K562 (cell line): ENCODE measurements around the gene ZDHHC14. TPM values are rescaled to one million over a fixed set of nuclear protein-coding genes. Genes with fewer than 3 reads are reported as not detected.

Experiments used
- ATAC-seq: fragments of 200-7000 bp; cut with Tn5 transposase; 3 replicates; pipeline ENCODE4 v1.9.1; 2020; ENCODE audit warnings: moderate library complexity
- BruUV-seq: library from RNA; stranded (reverse); fragments of 400-500 nt; replicated peaks from 2 replicates; lab custom pipeline; 2021; lab: Mats Ljungman, UMichigan
- CTCF ChIA-PET: fragments of 300-600 bp; formaldehyde crosslinking; extraction: SDS; loops from one replicate; lab custom pipeline; 2021; ENCODE audit warnings: low intra/inter-chr PET ratio; lab: Yijun Ruan, JAX
- POLR2A ChIA-PET: fragments of 300-600, 350-650 bp; sonication (Branson Sonifier 250); formaldehyde crosslinking; extraction: SDS; loops from one replicate; lab custom pipeline; 2021; ENCODE audit warnings: antibody characterized with exemption, inconsistent platforms; lab: Yijun Ruan, JAX
- DNase-seq, 4 experiments: peaks; one replicate each; pipeline versions ENCODE4 v3.0.0 to v3.0.0-alpha.2; 2011 to 2018; ENCODE audit warnings: low spot score in 3 of 4, mixed read lengths in 3 of 4; ENCODE audit errors: extremely low read depth in 1 of 4
- FAIRE-seq: peaks from 2 replicates; lab custom pipeline; 2011; peaks lifted over from hg19 to GRCh38; lab: Jason Lieb, UNC
- H2AFZ ChIP-seq: 2 replicates; pipeline ENCODE4 v1.6.0; 2011; ENCODE audit warnings: low read depth, low read length, control low read depth, inconsistent platforms
- H3K27ac ChIP-seq: fragments of 200-600 bp; 3 replicates; pipeline ENCODE4 v1.8.0; 2011; ENCODE audit warnings: low read depth, mild to moderate bottlenecking, control low read depth, inconsistent platforms, low read length, moderate library complexity, mixed read lengths; ENCODE audit errors: extremely low read depth
- H3K27me3 ChIP-seq, 2 experiments: fragments of 300-600 bp in 1 of 2; 2 replicates in 1 of 2; 3 replicates in 1 of 2; pipeline versions ENCODE4 v1.6.0 to v1.8.0; 2011; ENCODE audit warnings: inconsistent platforms in 2 of 2, low read length in 2 of 2, mild to moderate bottlenecking in 1 of 2, mixed read lengths in 1 of 2, moderate library complexity in 1 of 2; ENCODE audit not compliant: control insufficient read depth in 2 of 2, insufficient read depth in 2 of 2
- H3K36me3 ChIP-seq: fragments of 300-600 bp; 3 replicates; pipeline ENCODE4 v1.8.0; 2011; ENCODE audit warnings: mild to moderate bottlenecking, low read length, inconsistent platforms; ENCODE audit not compliant: control insufficient read depth, insufficient read depth
- H3K4me1 ChIP-seq, 2 experiments: fragments of 200-600 bp in 1 of 2; replicated peaks in 1 of 2; 2 replicates in 1 of 2; 3 replicates in 1 of 2; pipeline versions ENCODE4 v1.5.1 to v1.8.0; 2011; ENCODE audit warnings: inconsistent platforms in 2 of 2, low read length in 2 of 2, mild to moderate bottlenecking in 1 of 2, mixed read lengths in 1 of 2, moderate library complexity in 1 of 2; ENCODE audit not compliant: control insufficient read depth in 2 of 2, insufficient read depth in 2 of 2
- H3K4me2 ChIP-seq: 2 replicates; pipeline ENCODE4 v1.6.1; 2011; ENCODE audit warnings: low read length, control low read depth, inconsistent platforms, mixed read lengths; ENCODE audit not compliant: insufficient read depth
- H3K4me3 ChIP-seq: fragments of 200-600 bp; sonication (generic), shearing (Covaris generic); 2 replicates; pipeline ENCODE4 v1.5.1; 2016; ENCODE audit warnings: control low read depth, inconsistent platforms
- H3K79me2 ChIP-seq: fragments of 200-600 bp; 3 replicates; pipeline ENCODE4 v1.8.0; 2011; ENCODE audit warnings: low read length, inconsistent platforms; ENCODE audit not compliant: control insufficient read depth, insufficient read depth
- H3K9ac ChIP-seq, 2 experiments: 2 replicates each; pipeline versions ENCODE4 v1.6.0 to v1.6.1; 2011; ENCODE audit warnings: low read depth in 2 of 2, low read length in 2 of 2, control low read depth in 1 of 2, inconsistent platforms in 1 of 2, mild to moderate bottlenecking in 1 of 2, mixed read lengths in 1 of 2; ENCODE audit not compliant: insufficient read depth in 1 of 2
- H3K9me1 ChIP-seq: one replicate; pipeline ENCODE4 v1.6.0; 2011; ENCODE audit warnings: inconsistent platforms, mild to moderate bottlenecking, low read length, moderate library complexity; ENCODE audit not compliant: control insufficient read depth, insufficient read depth
- H3K9me3 ChIP-seq: replicated peaks from 2 replicates; pipeline ENCODE4 v1.5.1; 2011; ENCODE audit warnings: low read depth, low read length, inconsistent platforms; ENCODE audit not compliant: control insufficient read depth, insufficient read depth
- H4K20me1 ChIP-seq: replicated peaks from 2 replicates; pipeline ENCODE4 v1.6.1; 2011; ENCODE audit warnings: low read length, inconsistent platforms, mixed read lengths; ENCODE audit not compliant: control insufficient read depth, insufficient read depth
- LARP7 ChIP-seq: fragments of 450-650 bp; IDR thresholded peaks from 2 replicates; pipeline ENCODE4 v1.6.1; 2016
- RBM17 ChIP-seq: fragments of 200-400 bp; formaldehyde crosslinking; IDR thresholded peaks from 2 replicates; pipeline ENCODE4 v1.6.1; 2017; ENCODE audit warnings: low read depth, mild to moderate bottlenecking, low read length, borderline replicate concordance
- RFX5 ChIP-seq: IDR thresholded peaks from 2 replicates; pipeline ENCODE4 v1.6.1; 2011; ENCODE audit warnings: low read depth, mild to moderate bottlenecking, improper control_type of control experiment, low read length
- TBL1XR1 ChIP-seq, 2 experiments: IDR thresholded peaks; 2 replicates each; pipeline ENCODE4 v1.6.1; 2012; ENCODE audit warnings: improper control_type of control experiment in 2 of 2, low read length in 2 of 2, mild to moderate bottlenecking in 1 of 2
- ZBTB7A ChIP-seq: IDR thresholded peaks from 2 replicates; pipeline ENCODE4 v1.6.1; 2011; ENCODE audit warnings: low read depth, mild to moderate bottlenecking, low read length, moderate library complexity, borderline replicate concordance; ENCODE audit not compliant: control insufficient read depth
- WGBS: fragments of 100-300 bp; shearing (Covaris generic); methylation state at CpG from one replicate; pipeline ENCODE4 v1.1.6; 2016; ENCODE audit warnings: low coverage, mixed read lengths; ENCODE audit not compliant: insufficient coverage; ENCODE audit errors: missing lambda C conversion rate; 5-methylcytosine and 5-hydroxymethylcytosine counted together
- in situ Hi-C: fragments of 300-500 bp; cut with MboI; formaldehyde crosslinking; loops from 4 replicates; pipeline ENCODE4 v1.15.0; 2018; ENCODE audit warnings: inconsistent platforms, mixed read lengths
- intact Hi-C: fragments of 100-400 bp; cut with micrococcal nuclease; formaldehyde crosslinking; loops from 2 replicates; pipeline ENCODE4 v1.14.2; 2022
- polyA plus RNA-seq, 8 experiments: library from polyadenylated mRNA; depleted of rRNA in 4 of 8; stranded (reverse) in 5 of 8; unstranded in 3 of 8; fragments of >200 nt; fragmentation: Nextera tagmentation in 2 of 8; fragmentation: Illumina TruSeq in 1 of 8; extraction: Ambion mirVana in 2 of 8; extraction: Trizol in 1 of 8; gene quantifications; 2 replicates each; pipeline versions ENCODE4 v1.2.1 to v1.2.3, GENCODE V29; 2011 to 2014; ENCODE audit warnings: inconsistent platforms in 1 of 8, missing spikeins in 1 of 8
- total RNA-seq, 7 experiments: library from RNA; depleted of rRNA in 6 of 7; stranded (reverse); fragments of >200 nt in 6 of 7; fragmentation: Illumina TruSeq in 2 of 7; extraction: Trizol in 2 of 7; gene quantifications; 2 replicates each; pipeline versions ENCODE4 v1.2.1 to v1.2.3, GENCODE V29; 2011 to 2021; ENCODE audit warnings: low replicate concordance in 1 of 7
- TF ChIP-seq, protein P1 (sequence below): sonication (generic); formaldehyde crosslinking; IDR thresholded peaks from 2 replicates; pipeline ENCODE4 v1.8.1; 2023; ENCODE audit warnings: mild to moderate bottlenecking, missing genetic modification reagents
- TF ChIP-seq, protein P2 (sequence below), 2 experiments: fragments of 450-650 bp; IDR thresholded peaks; 2 replicates each; pipeline ENCODE4 v1.6.1; 2018; ENCODE audit warnings: mild to moderate bottlenecking in 2 of 2, low read depth in 1 of 2; ENCODE audit not compliant: partially characterized antibody in 2 of 2
- TF ChIP-seq, protein P3 (sequence below): fragments of 450-650 bp; IDR thresholded peaks from 2 replicates; pipeline ENCODE4 v1.6.1; 2016; ENCODE audit warnings: borderline replicate concordance
- TF ChIP-seq, protein P4 (sequence below): conservative IDR thresholded peaks from 2 replicates; pipeline ENCODE4 v1.6.1; 2011; ENCODE audit warnings: low read depth, mild to moderate bottlenecking, low read length; ENCODE audit not compliant: control insufficient read depth

Gene ZDHHC14
- total and polyA plus RNA-seq, 9 of the 15 experiments (the other 6 are each of a cell fraction or from before 2014, with no cell fraction given): 0.92 to 23.1 (median 13.8) TPM

DNA sequence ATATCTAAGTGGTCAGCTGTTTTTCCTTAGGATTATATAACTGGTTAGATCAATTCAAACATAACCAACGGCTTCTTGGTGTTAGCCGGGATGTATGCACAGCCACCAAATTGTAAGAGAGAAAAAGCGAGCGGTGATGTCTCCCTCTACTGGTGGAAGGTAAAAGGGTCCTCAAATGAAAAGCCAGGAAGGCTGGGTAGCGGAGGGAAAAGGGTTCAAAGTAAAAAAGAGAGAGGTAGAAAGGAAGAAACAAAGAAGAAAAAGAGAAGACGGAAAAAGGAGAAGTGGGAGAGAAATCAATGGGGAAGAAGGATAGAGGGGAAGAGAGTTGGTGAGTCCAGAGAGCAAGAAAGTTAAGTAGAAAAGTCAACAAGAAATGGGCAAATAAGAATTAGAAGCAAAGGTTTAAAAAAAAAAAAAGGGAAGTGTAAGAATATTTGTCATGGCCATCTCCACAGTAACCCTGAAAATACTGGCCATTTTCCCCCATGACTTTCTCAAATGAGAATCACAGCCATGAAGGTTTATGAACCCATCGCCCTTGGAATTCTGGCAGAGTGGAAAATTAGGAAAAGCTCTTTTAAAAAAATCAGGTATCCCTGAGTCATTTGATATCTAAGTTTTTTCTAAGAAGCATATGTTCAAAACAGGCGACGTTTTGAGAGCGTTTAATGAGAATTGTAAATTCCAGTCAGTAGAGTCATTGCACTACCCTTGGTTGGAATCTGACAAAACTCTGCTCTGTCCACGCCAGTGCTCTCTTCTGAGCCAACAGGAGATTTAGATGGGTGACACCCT lies 286.4 kb downstream of the ZDHHC14 start:
- ATAC-seq (peak; percentile 95), DNase-seq (peak; percentile 82 to 83 (median 82)), FAIRE-seq (peak; percentile 92)
- Histone ChIP-seq H3K27me3 (no peaks in the 10 kb centered on the region), H3K4me1 (peaks cover 2 to 4% of the 10 kb centered on the region in 2 experiments; a peak in 1 of 5 replicates), H3K4me2 (no peak overlapping the region), H3K9me3 (no peaks in the 10 kb centered on the region), H3K27ac (no peak overlapping the region), H2AFZ (no peak overlapping the region), H4K20me1 (no peaks in the 10 kb centered on the region), H3K9ac (no peak overlapping the region), H3K9me1 (no peaks in the 10 kb centered on the region), H3K36me3 (0 out of 3 replicates have a peak, but pooled peaks cover 8% of the 10 kb centered on the region), H3K79me2 (no peaks in the 10 kb centered on the region), H3K4me3 (no peak overlapping the region)
- BruUV-seq: no TSS peak
- ChIA-PET CTCF (interaction anchor here (0.5 to 4.8 kb wide), 10 partner anchors 21 to 635 kb away, joined by 3 to 56 read pairs (median 3); no protein-coding TSS in a partner anchor), POLR2A (interaction anchor here (0.6 to 1.4 kb wide), 7 partner anchors 13 to 345 kb away, joined by 3 to 5 read pairs (median 3); no protein-coding TSS in a partner anchor)
- in situ Hi-C loops: no loop called here
- WGBS: 46% methylated on average over 11 of the region's 11 CpGs
- intact Hi-C loops: loop anchor here (1.0 to 5.0 kb wide), 5 partner anchors 53 to 353 kb away; no protein-coding TSS in a partner anchor
- TF ChIP-seq, protein P1, sequence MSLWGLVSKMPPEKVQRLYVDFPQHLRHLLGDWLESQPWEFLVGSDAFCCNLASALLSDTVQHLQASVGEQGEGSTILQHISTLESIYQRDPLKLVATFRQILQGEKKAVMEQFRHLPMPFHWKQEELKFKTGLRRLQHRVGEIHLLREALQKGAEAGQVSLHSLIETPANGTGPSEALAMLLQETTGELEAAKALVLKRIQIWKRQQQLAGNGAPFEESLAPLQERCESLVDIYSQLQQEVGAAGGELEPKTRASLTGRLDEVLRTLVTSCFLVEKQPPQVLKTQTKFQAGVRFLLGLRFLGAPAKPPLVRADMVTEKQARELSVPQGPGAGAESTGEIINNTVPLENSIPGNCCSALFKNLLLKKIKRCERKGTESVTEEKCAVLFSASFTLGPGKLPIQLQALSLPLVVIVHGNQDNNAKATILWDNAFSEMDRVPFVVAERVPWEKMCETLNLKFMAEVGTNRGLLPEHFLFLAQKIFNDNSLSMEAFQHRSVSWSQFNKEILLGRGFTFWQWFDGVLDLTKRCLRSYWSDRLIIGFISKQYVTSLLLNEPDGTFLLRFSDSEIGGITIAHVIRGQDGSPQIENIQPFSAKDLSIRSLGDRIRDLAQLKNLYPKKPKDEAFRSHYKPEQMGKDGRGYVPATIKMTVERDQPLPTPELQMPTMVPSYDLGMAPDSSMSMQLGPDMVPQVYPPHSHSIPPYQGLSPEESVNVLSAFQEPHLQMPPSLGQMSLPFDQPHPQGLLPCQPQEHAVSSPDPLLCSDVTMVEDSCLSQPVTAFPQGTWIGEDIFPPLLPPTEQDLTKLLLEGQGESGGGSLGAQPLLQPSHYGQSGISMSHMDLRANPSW (CRISPR knock-in tag): no peak
- 0 out of 4 replicates have a peak, but pooled peaks of 1 of the 2 experiments have one; percentile 31 for TF ChIP-seq TBL1XR1 (IDR thresholded peaks at IDR 0.05; ENCODE audit: low read length in 2 of 2)
- TF ChIP-seq LARP7: peak; percentile 98
- TF ChIP-seq, protein P2, sequence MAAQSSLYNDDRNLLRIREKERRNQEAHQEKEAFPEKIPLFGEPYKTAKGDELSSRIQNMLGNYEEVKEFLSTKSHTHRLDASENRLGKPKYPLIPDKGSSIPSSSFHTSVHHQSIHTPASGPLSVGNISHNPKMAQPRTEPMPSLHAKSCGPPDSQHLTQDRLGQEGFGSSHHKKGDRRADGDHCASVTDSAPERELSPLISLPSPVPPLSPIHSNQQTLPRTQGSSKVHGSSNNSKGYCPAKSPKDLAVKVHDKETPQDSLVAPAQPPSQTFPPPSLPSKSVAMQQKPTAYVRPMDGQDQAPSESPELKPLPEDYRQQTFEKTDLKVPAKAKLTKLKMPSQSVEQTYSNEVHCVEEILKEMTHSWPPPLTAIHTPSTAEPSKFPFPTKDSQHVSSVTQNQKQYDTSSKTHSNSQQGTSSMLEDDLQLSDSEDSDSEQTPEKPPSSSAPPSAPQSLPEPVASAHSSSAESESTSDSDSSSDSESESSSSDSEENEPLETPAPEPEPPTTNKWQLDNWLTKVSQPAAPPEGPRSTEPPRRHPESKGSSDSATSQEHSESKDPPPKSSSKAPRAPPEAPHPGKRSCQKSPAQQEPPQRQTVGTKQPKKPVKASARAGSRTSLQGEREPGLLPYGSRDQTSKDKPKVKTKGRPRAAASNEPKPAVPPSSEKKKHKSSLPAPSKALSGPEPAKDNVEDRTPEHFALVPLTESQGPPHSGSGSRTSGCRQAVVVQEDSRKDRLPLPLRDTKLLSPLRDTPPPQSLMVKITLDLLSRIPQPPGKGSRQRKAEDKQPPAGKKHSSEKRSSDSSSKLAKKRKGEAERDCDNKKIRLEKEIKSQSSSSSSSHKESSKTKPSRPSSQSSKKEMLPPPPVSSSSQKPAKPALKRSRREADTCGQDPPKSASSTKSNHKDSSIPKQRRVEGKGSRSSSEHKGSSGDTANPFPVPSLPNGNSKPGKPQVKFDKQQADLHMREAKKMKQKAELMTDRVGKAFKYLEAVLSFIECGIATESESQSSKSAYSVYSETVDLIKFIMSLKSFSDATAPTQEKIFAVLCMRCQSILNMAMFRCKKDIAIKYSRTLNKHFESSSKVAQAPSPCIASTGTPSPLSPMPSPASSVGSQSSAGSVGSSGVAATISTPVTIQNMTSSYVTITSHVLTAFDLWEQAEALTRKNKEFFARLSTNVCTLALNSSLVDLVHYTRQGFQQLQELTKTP (IDR thresholded peaks at IDR 0.05; ENCODE audit: low read depth in 1 of 2, partially characterized antibody in 2 of 2): peak in 1 of 2 experiments; percentile 55
- no peak for TF ChIP-seq RBM17
- 0 out of 2 replicates have a peak, but pooled peaks have one; percentile 13 for TF ChIP-seq RFX5
- TF ChIP-seq, protein P3, sequence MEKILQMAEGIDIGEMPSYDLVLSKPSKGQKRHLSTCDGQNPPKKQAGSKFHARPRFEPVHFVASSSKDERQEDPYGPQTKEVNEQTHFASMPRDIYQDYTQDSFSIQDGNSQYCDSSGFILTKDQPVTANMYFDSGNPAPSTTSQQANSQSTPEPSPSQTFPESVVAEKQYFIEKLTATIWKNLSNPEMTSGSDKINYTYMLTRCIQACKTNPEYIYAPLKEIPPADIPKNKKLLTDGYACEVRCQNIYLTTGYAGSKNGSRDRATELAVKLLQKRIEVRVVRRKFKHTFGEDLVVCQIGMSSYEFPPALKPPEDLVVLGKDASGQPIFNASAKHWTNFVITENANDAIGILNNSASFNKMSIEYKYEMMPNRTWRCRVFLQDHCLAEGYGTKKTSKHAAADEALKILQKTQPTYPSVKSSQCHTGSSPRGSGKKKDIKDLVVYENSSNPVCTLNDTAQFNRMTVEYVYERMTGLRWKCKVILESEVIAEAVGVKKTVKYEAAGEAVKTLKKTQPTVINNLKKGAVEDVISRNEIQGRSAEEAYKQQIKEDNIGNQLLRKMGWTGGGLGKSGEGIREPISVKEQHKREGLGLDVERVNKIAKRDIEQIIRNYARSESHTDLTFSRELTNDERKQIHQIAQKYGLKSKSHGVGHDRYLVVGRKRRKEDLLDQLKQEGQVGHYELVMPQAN: peak; percentile 88
- no peak for TF ChIP-seq ZBTB7A
- TF ChIP-seq, protein P4, sequence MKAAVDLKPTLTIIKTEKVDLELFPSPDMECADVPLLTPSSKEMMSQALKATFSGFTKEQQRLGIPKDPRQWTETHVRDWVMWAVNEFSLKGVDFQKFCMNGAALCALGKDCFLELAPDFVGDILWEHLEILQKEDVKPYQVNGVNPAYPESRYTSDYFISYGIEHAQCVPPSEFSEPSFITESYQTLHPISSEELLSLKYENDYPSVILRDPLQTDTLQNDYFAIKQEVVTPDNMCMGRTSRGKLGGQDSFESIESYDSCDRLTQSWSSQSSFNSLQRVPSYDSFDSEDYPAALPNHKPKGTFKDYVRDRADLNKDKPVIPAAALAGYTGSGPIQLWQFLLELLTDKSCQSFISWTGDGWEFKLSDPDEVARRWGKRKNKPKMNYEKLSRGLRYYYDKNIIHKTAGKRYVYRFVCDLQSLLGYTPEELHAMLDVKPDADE: no peak
